Measurements from ENCODE around the gene AP4S1.

AP4S1 gene

GRCh38 chr14:31026450-31027235 lies 1.2 kb downstream of the AP4S1 start:
- DNase-seq (ENCODE audit: low read depth): peak; percentile 94

GRCh38 chr14:31027847-31028246 lies 2.4 kb downstream of the AP4S1 start:
- in situ Hi-C loops (cut with HindIII; ENCODE audit: low sequenced_read_pairs): no loop called here
- H3K4me3 ChIP-seq (ENCODE audit: low read depth, low read length): no peak overlapping the region
- no peak for DNase-seq (ENCODE audit: low read depth)
- TF ChIP-seq CTCF (IDR thresholded peaks at IDR 0.05; ENCODE audit: low read depth, low read length, missing control alignments): no peak

More at GRCh38 chr14:31026450-31027235, 1.2 kb downstream of the AP4S1 start:
- in situ Hi-C loops (cut with HindIII; ENCODE audit: low sequenced_read_pairs): no loop called here
- H3K4me3 ChIP-seq (ENCODE audit: low read depth, low read length): peak overlapping the region; percentile 85
- no peak for TF ChIP-seq CTCF (IDR thresholded peaks at IDR 0.05; ENCODE audit: low read depth, low read length, missing control alignments)

GRCh38 chr14:31029016-31029970 lies 3.8 kb downstream of the AP4S1 start:
- in situ Hi-C loops (cut with HindIII; ENCODE audit: low sequenced_read_pairs): no loop called here
- TF ChIP-seq CTCF (IDR thresholded peaks at IDR 0.05; ENCODE audit: low read depth, low read length, missing control alignments): no peak
- no peak for DNase-seq (ENCODE audit: low read depth)

GRCh38 chr14:31030469-31030868 lies 5.0 kb downstream of the AP4S1 start:
- in situ Hi-C loops (cut with HindIII; ENCODE audit: low sequenced_read_pairs): no loop called here
- H3K4me3 ChIP-seq (ENCODE audit: low read depth, low read length): no peak overlapping the region
- no peak for TF ChIP-seq CTCF (IDR thresholded peaks at IDR 0.05; ENCODE audit: low read depth, low read length, missing control alignments)
- no peak for DNase-seq (ENCODE audit: low read depth)

More at GRCh38 chr14:31029016-31029970, 3.8 kb downstream of the AP4S1 start:
- H3K4me3 ChIP-seq (ENCODE audit: low read depth, low read length): no peak overlapping the region

- H3K4me3 ChIP-seq (ENCODE audit: low read depth, low read length): no peak overlapping the region
- no peak for DNase-seq (ENCODE audit: low read depth)
- in situ Hi-C loops (cut with HindIII; ENCODE audit: low sequenced_read_pairs): no loop called here
- no peak for TF ChIP-seq CTCF (IDR thresholded peaks at IDR 0.05; ENCODE audit: low read depth, low read length, missing control alignments)
Measured at GRCh38 chr14:31036552-31036951, 11.1 kb downstream of the AP4S1 start.

- no peak overlapping the region for H3K4me3 ChIP-seq (ENCODE audit: low read depth, low read length)
- in situ Hi-C loops (cut with HindIII; ENCODE audit: low sequenced_read_pairs): no loop called here
- DNase-seq (ENCODE audit: low read depth): no peak
- no peak for TF ChIP-seq CTCF (IDR thresholded peaks at IDR 0.05; ENCODE audit: low read depth, low read length, missing control alignments)
Measured at GRCh38 chr14:31037709-31038221, 12.3 kb downstream of the AP4S1 start.

Measured in astrocyte of the cerebellum (primary cell).